HG02763 (cell line): ENCODE results near the gene CYRIA.

Experiments used
- ATAC-seq: cut with Tn5 transposase; IDR thresholded peaks from one replicate; pipeline ENCODE4 v1.9.1; 2021; ENCODE audit warnings: mild to moderate bottlenecking, moderate library complexity; ENCODE audit not compliant: unreplicated experiment

Gene CYRIA

DNA sequence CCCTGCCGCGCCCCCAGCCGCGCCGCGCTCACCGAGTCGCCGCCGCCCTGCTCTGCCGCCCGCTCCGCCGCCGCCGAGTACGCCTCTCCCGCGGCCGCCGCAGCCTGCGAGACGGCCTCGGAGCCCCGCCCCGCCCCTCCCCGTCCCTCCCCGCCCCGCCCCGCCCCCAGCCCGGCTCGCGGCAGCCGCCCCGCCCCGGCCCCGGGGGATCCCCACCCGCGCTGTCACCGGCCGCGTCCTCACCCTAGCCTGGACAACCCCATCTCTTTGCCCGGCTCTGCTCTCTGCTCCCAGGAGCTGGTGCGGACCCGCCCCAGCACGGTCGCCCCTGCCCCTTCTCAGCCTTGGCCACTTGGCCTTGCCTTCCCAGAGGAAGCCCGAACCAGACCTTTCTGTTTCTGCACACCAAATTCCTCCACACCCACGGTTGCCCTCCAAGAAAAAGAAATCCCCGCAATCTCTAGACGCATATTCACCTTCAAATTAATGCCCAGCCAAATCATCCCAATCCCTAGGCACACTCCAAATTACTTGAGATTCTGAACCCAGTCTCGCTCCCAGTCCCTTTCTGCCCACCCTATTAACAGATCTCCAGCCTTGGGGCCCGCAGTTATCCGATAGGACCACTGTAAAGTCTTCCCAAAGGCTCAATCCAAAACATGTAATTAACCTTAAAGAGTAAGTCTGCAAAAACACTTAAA, at the start of gene CYRIA:
TSS of gene CYRIA (minus strand) at position 87 of the 701 bp plus-strand sequence. CDS start 77,715 bp downstream, outside the sequence.
- ATAC-seq, result peak; percentile 71

DNA sequence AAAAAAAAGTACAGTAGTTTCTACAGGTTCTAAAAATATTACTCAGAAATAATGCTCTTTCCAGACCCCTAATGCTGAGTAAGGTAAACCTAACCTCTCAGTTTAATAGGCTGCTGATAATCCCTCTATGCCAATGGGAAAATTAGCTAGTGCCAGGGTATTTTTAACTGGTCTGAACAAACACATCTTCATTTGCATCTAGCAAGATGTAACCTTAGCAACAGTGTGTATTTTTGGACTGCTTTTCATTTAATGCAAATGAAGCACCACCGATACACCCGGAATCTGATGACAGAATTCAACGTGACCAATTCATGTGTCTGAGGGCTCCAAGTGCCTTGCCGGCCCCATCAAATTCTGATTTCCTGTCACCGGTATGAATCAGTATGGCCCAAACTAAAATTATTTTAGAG, 47.4 kb upstream of the CYRIA start:
- peak; percentile 65 for ATAC-seq

GRCh38 chr2:16709769-16710168, 44.1 kb upstream of the CYRIA start:
- ATAC-seq, result no peak

- ATAC-seq, result no peak
These were observed 42.5 kb upstream of the CYRIA start for GRCh38 chr2:16708173-16708572.

- no peak for ATAC-seq
These were observed 41.5 kb upstream of the CYRIA start for GRCh38 chr2:16707014-16707623.

GRCh38 chr2:16700551-16701259, 35.1 kb upstream of the CYRIA start:
- ATAC-seq, result no peak

GRCh38 chr2:16693854-16694253, 28.2 kb upstream of the CYRIA start:
- no peak for ATAC-seq

GRCh38 chr2:16691261-16691660, 25.6 kb upstream of the CYRIA start:
- no peak for ATAC-seq

DNA sequence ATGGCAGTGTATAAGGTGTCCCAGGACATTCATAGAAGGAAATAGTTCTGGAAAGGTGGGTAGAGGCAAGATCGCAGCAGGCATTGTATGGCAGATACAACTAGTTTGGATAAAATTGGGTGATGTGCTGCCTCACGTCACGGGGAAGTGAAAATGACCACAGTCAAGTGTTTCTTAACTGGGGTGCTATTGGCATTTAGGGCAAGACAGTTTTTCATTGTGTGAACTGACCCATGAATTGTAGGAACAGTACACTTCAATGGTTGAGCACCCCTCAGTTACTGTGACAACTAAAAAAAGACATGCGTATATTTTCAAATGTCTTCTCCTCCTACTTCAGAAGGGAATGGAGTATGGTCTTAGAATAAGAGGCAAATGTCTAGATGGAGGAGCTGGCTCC, 22.3 kb upstream of the CYRIA start:
- ATAC-seq, result no peak

DNA sequence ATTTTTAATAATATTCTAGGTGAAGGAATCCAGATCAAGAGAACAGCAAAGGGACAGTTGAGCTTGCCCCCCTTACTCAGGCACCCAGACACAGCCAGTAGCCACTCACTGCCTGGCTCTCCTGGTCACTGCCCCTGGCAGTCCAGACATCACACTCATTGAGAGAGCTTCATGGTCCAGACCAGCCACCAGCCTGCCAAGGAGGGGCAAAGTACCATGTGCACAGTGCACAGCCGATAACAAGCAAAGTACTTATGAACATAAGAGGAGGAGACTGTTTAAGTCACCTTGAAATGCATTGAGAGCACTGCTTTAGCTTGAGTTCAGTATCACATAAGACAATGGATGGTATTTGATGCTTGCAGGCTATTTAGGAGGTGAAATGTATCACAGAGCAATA, 21.6 kb upstream of the CYRIA start:
- no peak for ATAC-seq

GRCh38 chr2:16686641-16687040, 21.0 kb upstream of the CYRIA start:
- ATAC-seq, result no peak

DNA sequence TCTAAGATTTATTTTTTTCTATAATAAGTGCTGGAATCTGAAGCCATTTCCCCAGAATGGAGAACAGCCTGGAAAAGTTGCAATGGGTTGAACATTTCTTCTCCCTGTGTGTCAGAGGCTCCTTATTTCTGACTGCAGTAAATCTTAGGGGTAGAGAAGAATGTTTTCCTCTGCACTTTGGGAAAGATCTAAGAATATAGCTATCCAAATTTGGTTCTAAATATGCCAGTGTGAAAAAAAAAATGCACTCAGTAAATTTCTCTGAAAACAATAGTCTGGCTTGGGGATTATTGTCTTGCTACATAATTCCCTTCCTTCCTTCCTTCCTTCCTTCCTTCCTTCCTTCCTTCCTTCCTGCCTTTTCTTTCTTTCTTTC, 19.7 kb upstream of the CYRIA start:
- ATAC-seq, result no peak

DNA sequence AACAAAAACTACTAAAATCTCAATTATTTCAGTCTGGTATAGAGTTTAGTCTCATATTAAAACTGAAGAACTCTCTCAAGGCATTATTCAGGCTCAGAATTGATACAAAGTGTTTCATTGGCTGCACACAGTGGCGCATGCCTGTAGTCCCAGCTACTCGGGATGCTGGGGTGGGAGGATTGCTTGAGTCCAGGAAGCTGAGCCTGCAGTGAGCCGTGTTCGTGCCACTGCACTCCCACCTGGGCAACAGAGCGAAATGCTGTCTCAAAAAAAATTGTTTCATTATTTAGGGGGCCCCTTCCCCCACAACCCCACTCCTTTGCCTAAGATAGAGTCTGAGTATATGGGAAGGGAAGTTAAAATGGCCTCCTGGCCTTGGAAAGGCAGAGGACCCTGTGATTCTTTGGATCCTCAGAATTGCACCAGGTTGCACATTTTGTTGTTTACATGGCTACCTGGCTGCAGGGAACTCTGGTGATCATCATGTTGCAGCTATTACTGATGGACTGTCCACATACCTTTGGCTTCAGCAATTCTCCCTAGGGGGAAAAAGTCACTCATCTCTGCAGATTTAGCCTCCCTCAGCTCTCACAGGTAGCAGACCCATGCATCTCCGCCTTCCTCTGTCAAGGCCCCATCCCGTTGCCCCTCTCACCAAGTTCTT, 19.2 kb upstream of the CYRIA start:
- no peak for ATAC-seq

GRCh38 chr2:16683576-16683975, 17.9 kb upstream of the CYRIA start:
- ATAC-seq, result no peak

DNA sequence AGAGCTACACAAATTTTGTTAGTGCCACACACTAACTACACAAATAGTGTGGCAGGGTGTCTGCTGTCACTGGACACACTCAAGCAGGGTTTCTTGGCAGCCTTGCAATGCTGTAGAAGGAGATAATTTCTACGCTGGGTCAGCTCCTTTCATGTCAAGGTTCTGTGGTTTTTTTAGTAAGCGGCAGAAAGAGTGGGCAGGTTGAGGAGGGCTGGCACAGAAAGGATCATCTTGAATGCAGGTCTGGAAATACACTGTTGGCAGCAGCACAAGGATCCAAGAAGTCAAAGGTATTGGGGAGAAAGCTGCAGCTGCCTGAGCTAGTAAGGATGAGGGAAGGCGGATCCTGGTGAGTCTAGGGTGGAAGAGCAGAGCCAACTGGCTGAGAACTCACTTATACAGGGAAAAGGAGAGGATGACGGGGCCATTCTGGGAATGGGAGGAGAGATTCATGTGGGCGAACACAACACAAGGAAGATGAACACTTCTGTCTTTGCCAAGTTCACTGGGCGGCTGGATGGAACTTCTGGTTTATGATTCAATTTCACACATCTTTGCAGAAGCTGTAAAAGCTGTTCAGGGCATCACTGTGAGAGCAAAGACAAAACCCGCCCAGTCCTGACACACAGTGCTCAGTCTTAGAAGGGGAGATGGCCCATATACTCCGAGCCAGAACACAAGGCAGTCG, 16.9 kb upstream of the CYRIA start:
- ATAC-seq, result no peak

- ATAC-seq, result no peak
These were observed 15.1 kb upstream of the CYRIA start for GRCh38 chr2:16680781-16681180.

GRCh38 chr2:16680304-16680703, 14.7 kb upstream of the CYRIA start:
- ATAC-seq, result no peak

DNA sequence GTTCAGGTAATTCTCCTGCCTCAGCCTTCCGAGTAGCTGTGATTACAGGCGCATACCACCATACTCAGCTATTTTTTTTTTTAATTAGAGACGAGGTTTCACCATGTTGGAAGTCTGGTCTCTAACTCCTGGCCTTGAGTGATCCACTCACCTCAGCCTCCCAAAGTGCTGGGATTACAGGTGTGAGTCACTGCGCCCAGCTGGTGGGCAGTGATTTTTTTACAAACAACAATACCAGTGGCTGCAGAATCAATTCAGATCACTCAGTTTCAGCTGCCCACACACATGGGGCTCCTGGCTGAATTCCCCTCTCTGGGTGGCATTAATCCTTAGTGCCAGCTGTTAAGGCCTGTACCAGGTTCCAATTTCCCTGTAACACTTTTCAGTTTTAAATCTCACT, 13.3 kb upstream of the CYRIA start:
- ATAC-seq, result no peak

DNA sequence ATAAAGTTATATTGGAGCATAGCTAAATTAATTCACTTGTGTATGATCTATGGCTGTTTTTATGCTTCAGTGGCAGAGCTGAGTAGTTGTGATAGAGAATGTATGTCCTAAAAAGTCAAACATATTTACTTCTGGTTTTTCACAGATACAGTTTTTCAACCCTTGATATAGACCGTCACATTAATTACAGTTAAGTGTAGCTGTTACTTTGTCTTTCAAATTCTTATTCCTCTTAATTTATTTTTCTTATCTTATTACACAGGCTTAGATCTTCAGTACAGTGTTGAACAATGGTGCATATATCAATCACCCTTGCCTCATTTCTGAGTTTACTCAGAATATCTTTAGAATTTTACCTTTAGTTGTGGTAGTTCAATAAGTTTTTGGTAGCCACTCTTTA, 12.2 kb upstream of the CYRIA start:
- ATAC-seq, result no peak

DNA sequence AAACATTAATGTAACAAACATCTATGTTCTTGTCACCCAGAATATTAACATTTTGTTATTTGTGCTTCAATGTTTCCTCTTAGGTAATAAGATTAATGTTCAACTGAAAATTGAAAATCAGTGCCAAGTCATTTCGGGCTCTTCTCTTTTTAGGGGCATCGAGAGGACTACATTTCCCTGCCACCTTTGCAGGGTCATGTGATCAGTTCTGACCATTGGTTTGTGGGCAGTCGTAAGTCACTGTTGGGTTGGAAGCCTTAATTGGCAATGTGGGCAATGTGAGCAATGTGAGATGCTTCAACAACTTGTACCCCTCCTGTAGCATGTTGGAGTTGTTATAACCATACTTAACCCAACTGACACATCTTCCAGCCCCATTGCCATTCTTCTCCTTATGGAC, 10.1 kb upstream of the CYRIA start:
- no peak for ATAC-seq

- no peak for ATAC-seq
These were observed 8.5 kb upstream of the CYRIA start for GRCh38 chr2:16674154-16674553.
